Nephron progenitor cell (in vitro differentiated cells): ENCODE results near the gene SPDYE6.
"Not testable (repeated sequence)": the region's sequence is repeated elsewhere in the genome, so short reads cannot be mapped to it uniquely, and the experiment has no call there.

Experiments
- DNase-seq: peaks from one replicate; pipeline ENCODE4 v3.0.0; 2021
- H3K27ac Mint-ChIP-seq: 2 replicates; pipeline ENCODE4 v1.8.0; 2021; ENCODE audit warnings: mild to moderate bottlenecking, moderate library complexity, mixed read lengths
- H3K27me3 Mint-ChIP-seq: 2 replicates; pipeline ENCODE4 v1.8.0; 2021; ENCODE audit warnings: mild to moderate bottlenecking, low read depth, mixed read lengths; ENCODE audit not compliant: poor library complexity
- H3K36me3 Mint-ChIP-seq: 2 replicates; pipeline ENCODE4 v1.8.0; 2021; ENCODE audit warnings: low read depth, mixed read lengths
- H3K4me1 Mint-ChIP-seq: 2 replicates; pipeline ENCODE4 v1.8.0; 2021; ENCODE audit warnings: mixed read lengths
- H3K4me3 Mint-ChIP-seq: 2 replicates; pipeline ENCODE4 v1.8.0; 2021; ENCODE audit warnings: mild to moderate bottlenecking, moderate library complexity, mixed read lengths
- H3K9me3 Mint-ChIP-seq: 2 replicates; pipeline ENCODE4 v1.8.0; 2021; ENCODE audit warnings: mild to moderate bottlenecking, moderate library complexity, mixed read lengths
- TF ChIP-seq, protein P1 (sequence below): fragments of 200-600 bp; sonication (generic); IDR thresholded peaks from 2 replicates; pipeline ENCODE4 v1.5.0; 2021; ENCODE audit warnings: antibody characterized with exemption

SPDYE6 gene, protein sequence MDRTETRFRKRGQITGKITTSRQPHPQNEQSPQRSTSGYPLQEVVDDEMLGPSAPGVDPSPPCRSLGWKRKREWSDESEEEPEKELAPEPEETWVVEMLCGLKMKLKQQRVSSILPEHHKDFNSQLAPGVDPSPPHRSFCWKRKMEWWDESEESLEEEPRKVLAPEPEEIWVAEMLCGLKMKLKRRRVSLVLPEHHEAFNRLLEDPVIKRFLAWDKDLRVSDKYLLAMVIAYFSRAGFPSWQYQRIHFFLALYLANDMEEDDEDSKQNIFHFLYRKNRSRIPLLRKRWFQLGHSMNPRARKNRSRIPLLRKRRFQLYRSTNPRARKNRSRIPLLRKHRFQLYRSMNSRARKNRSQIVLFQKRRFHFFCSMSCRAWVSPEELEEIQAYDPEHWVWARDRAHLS

DNA sequence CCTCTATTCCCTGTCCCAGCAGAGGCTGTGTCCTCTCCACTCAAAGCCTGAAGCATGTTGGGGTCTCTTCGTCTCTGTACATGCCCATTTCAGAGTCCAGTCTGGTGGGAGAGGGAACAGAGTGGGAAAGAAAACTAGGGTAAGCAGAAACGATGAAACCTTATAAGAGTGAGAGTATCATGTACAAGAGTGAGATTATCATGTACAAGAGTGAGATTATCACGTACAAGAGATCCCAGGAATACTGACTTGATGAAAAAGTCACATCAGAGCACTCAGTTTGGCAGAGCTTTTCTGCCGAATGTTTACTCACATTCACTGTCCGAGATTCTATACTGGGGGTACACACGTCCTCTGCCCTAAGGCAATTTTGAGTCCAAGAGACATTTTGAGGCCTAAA lies at the start of gene SPDYE6:
Gene SPDYE6 (minus strand): TSS at position 101 of the 400 bp plus-strand sequence. CDS start 421 bp downstream, outside the sequence.
- not testable (repeated sequence) for H3K4me3 Mint-ChIP-seq, H3K4me1 Mint-ChIP-seq, H3K9me3 Mint-ChIP-seq, H3K36me3 Mint-ChIP-seq, DNase-seq, H3K27ac Mint-ChIP-seq, H3K27me3 Mint-ChIP-seq

DNA sequence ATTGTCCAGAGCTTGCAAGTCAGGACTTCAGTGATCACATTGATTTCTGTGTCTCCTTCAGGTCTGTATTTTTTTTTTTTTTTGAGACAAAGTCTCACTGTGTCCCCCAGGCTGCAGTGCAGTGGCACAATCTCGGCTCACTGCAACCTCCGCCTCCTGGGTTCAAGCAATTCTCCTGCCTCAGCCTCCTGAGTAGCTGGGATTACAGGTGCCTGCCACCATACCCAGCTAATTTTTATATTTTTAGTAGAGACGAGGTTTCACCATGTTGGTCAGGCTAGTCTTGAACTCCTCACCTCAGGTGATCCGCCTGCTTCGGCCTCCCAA lies 48.6 kb upstream of the SPDYE6 start:
- H3K4me1 Mint-ChIP-seq: peaks cover 10% of the 10 kb centered on the region
- H3K36me3 Mint-ChIP-seq: peaks cover 84% of the 10 kb centered on the region
- TF ChIP-seq, protein P1, sequence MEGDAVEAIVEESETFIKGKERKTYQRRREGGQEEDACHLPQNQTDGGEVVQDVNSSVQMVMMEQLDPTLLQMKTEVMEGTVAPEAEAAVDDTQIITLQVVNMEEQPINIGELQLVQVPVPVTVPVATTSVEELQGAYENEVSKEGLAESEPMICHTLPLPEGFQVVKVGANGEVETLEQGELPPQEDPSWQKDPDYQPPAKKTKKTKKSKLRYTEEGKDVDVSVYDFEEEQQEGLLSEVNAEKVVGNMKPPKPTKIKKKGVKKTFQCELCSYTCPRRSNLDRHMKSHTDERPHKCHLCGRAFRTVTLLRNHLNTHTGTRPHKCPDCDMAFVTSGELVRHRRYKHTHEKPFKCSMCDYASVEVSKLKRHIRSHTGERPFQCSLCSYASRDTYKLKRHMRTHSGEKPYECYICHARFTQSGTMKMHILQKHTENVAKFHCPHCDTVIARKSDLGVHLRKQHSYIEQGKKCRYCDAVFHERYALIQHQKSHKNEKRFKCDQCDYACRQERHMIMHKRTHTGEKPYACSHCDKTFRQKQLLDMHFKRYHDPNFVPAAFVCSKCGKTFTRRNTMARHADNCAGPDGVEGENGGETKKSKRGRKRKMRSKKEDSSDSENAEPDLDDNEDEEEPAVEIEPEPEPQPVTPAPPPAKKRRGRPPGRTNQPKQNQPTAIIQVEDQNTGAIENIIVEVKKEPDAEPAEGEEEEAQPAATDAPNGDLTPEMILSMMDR: peak; percentile 20
- H3K9me3 Mint-ChIP-seq: peaks cover 20% of the 10 kb centered on the region
- H3K27ac Mint-ChIP-seq, DNase-seq, H3K27me3 Mint-ChIP-seq, H3K4me3 Mint-ChIP-seq: not testable (repeated sequence)

DNA sequence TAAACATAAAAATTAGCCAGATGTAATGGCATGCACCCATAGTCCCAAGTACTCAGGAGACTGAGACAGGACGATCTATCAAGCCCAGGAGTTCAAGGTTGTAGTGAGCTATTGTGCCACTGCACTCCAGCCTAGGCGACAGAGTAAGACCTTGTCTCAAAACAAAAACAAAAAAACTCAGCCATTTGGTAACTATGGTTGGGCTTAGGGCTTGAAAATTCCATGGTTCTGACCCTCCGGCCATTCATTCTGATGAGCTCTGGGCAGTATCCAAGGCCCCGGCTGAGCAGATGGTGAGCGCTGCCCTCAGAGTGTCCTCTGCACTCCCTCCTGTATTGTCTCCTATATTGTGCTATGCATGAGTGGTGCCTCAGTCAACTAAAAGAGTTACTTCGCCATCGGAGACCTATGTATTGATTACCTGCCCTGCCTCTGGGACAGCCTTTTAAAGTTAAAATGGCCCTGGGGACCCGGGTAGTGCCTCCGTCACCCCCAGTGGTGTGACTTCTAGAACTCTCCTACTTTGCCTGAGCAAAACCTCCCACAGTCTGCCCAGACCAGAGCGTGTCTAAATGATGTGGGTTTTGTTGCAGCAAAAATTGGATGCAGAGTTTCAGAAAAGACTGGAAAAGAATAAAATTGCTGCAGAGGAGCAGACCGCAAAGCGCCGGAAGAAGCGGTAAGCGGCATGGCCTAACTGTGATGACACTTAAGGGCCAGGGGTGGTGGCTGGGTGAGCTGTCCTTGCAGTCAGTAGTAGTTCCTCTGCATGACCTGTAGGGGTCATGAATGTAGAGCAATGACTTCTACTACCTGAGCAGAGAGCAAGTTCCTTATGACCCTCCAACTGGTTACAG lies 48.0 kb upstream of the SPDYE6 start:
- no peaks in the 10 kb centered on the region for H3K27me3 Mint-ChIP-seq
- peaks cover 10% of the 10 kb centered on the region for H3K4me1 Mint-ChIP-seq
- TF ChIP-seq, protein P1: peak; percentile 69
- DNase-seq: peak; percentile 41
- peaks cover 83% of the 10 kb centered on the region for H3K36me3 Mint-ChIP-seq
- peak overlapping the region; percentile 64 for H3K27ac Mint-ChIP-seq
- peaks cover 14% of the 10 kb centered on the region for H3K9me3 Mint-ChIP-seq
- H3K4me3 Mint-ChIP-seq: no peak overlapping the region

DNA sequence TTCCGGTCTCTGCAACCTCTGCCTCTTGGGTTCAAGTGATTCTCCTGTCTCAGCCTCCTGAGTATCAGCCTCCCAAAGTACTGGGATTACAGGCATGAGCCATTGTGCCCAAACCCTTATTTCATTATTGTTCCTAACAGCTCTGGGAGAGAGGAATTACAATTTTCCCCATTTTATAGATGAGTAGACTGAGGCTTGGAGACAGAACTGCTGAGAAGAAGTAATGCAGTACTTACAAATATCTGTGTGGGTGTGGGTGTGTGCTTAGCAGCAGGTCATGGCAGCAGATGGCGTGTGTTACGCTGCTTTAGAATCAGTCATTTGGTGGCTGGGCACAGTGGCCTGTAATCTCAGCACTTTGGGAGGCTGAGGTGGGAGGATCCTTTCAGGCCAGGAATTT lies 47.3 kb upstream of the SPDYE6 start:
- peak overlapping the region; percentile 55 for H3K27ac Mint-ChIP-seq
- peaks cover 9% of the 10 kb centered on the region for H3K9me3 Mint-ChIP-seq
- DNase-seq: no peak
- peaks cover 10% of the 10 kb centered on the region for H3K4me1 Mint-ChIP-seq
- H3K4me3 Mint-ChIP-seq: no peak overlapping the region
- TF ChIP-seq, protein P1: no peak
- no peaks in the 10 kb centered on the region for H3K27me3 Mint-ChIP-seq
- H3K36me3 Mint-ChIP-seq: peaks cover 82% of the 10 kb centered on the region

DNA sequence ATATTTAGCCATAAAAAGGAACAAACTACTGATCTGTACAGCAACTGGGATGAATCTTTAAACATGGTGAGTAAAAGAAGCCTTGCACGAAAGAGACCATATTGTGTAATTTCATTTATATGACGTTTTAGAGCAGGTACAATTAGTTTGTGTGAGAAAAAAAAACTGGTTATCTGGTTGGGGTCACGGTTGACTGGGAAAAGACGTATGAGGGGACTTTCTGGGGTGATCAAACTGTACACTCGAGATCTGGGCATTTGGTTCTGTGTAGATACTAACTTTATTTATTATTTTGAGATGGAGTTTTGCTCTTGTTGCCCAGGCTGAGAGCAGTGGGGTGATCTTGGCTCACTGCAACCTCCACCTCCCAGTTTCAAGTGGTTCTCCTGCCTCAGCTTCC lies 44.1 kb upstream of the SPDYE6 start:
- Mint-ChIP-seq H3K36me3 (peaks cover 57% of the 10 kb centered on the region), H3K4me3 (no peak overlapping the region), H3K4me1 (peaks cover 27% of the 10 kb centered on the region), H3K27me3 (no peaks in the 10 kb centered on the region), H3K27ac (no peak overlapping the region), H3K9me3 (no peaks in the 10 kb centered on the region)
- no peak for DNase-seq
- TF ChIP-seq, protein P1: no peak

DNA sequence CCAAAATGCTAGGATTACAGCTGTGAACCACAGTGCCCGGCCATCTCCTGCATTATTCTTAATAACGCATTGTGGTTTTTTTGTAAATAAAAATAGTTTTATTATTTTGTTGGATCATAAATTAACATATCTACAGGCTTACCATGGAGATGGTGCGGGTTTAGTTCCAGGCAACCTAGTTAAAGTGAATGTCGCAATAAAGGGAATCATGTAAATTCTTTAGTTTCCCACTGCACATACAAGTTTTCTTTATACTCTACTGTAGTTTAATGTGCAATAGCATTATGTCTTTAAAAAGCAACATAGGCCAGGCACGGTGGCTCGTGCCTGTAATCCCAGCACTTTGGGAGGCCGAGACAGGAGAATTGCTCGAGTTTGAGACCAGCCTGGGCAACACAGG lies 42.3 kb upstream of the SPDYE6 start:
- DNase-seq: no peak
- H3K9me3 Mint-ChIP-seq: no peaks in the 10 kb centered on the region
- H3K27me3 Mint-ChIP-seq: no peaks in the 10 kb centered on the region
- H3K4me1 Mint-ChIP-seq: peaks cover 22% of the 10 kb centered on the region
- TF ChIP-seq, protein P1: no peak
- no peak overlapping the region for H3K4me3 Mint-ChIP-seq
- H3K27ac Mint-ChIP-seq: no peak overlapping the region
- peaks cover 48% of the 10 kb centered on the region for H3K36me3 Mint-ChIP-seq
